Activated naive CD4-positive, alpha-beta T cell treated with Interleukin-2 at 50 U/mL for 16 hours (primary cell): ENCODE data around the gene TNFRSF17.
"Not testable (repeated sequence)": the region's sequence is repeated elsewhere in the genome, so short reads cannot be mapped to it uniquely, and the experiment has no call there.

Experiments used
- DNase-seq: peaks from one replicate; pipeline ENCODE4 v3.0.0-alpha.2; 2020

The TNFRSF17 gene

DNA sequence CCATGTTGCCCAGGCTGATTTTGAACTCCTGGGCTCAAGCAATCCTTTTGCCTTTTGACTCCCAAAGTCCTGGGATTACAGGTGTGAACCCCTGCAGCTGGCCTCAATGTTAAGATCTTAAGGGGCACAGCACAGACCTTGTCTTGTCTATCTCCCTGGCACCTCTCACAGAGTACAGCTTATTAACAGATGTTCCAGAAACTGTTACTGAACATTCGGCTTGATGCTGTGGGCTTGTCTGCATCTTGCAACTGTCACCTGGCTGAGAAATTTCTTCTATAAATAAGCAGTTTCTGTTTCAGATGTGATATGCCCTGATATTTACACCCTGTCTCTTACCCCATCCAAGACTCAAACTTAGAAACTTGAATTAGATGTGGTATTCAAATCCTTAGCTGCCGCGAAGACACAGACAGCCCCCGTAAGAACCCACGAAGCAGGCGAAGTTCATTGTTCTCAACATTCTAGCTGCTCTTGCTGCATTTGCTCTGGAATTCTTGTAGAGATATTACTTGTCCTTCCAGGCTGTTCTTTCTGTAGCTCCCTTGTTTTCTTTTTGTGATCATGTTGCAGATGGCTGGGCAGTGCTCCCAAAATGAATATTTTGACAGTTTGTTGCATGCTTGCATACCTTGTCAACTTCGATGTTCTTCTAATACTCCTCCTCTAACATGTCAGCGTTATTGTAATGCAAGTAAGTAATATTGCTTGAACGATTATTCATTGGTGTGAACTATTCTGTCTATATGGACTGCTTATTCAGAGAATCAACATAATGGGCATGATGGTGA is at the start of gene TNFRSF17:
TNFRSF17 (plus strand) TSS at position 450 of the 791 bp plus-strand sequence; CDS start at position 565, 115 bp downstream.
- no peak for DNase-seq

DNA sequence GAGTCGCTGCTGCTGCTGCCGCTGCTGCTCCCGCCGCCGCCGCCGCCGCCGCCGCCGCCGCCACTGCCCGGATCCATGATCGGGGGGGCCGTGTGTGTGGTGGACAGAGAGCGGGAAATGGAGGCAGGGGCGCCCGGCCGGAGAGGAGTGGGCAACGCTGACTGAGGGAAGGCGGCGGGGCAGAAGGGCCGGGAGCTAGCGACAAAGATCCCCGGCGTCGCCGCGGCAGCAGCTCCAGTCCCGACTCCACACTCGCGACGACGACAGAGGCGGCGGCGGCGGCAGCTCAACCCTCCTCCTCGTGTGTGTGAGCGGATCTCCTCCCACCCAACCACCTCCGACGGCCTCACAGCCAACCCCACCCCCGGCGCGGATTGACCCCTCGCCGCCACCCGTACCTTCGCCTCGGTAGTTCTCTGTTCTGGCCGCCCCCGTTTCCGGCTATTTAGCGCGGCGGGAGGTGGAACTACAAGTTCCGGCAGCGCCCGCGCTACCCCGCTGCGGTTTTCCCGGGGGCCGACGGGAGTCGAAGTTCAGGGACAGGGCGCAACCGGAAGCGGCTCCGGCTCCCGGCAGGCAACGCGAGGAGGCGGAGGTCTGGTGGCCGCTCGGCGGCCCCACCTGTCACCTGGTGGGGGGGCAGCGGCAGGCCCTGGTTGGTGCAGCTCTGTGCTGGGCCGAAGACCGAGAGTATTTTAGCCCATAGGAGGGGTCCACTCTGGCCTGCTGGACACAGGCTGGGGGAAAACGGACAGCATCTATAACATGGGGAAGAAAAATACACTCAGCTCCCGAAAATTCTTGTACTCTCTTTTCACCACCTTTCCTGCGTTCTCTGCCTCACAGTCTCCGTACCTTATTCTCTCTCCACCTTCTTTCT is 49.1 kb upstream of the TNFRSF17 start, which contains the start of gene GSPT1:
GSPT1 (minus strand) TSS at position 313 of the 880 bp plus-strand sequence; CDS start at position 77, 236 bp downstream.
- peak; percentile 99 for DNase-seq

DNA sequence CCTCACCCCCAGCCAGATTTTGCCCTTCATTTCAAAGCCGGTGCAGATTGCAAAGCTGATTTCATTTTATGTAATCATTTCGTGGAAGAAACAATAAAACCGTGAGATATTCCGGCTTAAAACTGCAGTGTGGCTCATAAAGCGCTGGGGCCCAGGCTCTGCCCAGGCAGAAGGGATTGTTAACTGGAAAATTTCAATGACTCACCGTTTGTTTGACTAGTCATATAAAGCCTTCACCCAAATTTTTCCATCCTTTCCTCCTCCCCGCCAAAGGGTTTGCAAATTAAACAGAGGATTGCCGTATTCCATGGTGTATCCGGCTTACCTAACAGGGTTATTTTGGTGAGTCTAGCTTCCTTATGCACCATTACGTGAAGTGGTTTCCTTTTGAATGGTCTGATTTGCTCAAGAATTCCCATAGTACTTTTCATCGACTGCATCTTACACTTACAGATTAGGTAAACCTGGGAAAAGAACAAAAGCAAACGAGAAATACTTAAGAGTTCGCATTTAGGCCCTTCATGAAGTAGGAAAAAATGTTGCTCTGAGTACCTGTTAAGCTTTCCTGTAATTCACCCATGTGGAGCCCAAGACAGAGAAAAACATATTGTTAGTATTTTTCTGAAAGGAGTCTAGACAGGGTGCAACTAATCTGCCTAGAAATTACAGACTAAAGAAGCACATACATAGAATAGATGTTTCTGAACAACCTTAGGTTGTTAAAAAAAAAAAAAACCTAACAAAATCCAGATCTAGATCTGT is 48.3 kb upstream of the TNFRSF17 start:
- no peak for DNase-seq

DNA sequence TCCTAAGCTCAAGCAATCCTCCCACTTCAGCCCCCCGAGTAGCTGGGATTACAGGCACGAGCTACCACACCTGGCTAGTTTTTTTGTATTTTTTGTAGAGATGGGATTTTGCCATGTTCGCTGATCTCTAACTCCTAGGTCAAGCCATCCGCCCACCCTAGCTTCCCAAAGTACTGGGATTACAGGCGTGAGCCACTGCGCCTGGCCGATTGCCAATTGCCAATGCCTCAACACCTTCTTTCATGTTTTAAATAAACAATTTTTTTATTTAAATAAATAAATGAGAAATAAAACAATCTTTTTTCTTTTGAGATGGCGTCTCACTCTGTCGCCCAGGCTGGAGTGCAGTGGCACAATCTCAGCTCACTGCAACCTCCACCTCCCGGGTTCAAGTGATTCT is 41.0 kb upstream of the TNFRSF17 start:
- DNase-seq: not testable (repeated sequence)

DNA sequence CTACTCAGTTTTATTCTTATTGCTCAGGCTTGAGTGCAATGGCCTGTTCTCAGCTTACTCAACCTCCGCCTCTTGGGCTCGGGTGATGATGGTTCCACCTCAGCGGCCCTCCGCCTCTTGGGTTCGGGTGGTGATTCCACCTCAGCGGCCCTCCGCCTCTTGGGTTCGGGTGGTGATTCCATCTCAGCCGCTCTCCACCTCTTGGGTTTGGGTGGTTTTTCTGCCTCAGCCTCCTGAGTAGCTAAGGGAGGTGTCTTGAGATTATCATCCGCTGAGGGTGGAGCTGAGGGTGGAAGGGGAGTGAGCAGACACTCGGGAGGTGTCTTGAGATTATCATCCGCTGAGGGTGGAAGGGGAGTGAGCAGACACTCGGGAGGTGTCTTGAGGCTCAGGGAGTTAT is 37.7 kb upstream of the TNFRSF17 start:
- DNase-seq: not testable (repeated sequence)

DNA sequence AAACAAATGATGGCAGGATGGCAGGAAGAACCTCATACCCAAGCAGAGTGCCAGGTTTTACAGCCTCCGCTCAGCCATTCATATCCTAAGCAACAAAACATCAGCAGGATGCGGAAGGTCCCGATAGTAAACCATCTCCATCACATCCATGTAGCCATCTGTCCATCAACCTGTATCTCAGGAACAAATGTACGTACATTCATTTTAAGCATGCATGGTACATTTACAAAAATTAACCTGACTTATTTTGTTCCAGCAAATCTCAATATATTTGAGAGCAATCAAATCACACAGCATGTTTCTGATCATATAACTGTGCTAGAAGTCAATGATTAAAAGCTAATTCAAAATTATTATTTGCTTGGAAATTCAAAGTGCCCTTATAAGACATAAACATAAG is 23.1 kb upstream of the TNFRSF17 start, which contains the start of gene NPIPB2:
NPIPB2 (minus strand) TSS at position 101 of the 400 bp plus-strand sequence; CDS start at position 101, 0 bp downstream.
- not testable (repeated sequence) for DNase-seq

DNA sequence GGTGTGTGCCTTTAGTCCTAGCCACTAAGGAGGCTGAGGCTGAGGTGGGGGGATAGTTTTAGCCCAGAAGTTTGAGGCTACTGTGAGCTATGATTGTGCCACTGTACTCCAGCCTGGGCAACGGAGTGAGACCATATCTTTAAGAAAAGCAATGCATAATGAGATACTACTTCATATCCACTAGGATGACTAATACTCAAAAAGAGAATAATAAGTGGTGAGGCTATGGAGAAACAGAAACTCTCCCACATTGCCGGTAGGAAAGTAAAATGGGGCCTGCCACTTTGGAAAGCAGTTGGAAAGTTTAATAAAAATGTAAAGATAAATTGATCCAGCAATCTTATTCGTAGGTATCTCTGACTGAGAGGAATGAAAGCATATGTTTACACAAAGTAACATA is 18.6 kb upstream of the TNFRSF17 start:
- no peak for DNase-seq

DNA sequence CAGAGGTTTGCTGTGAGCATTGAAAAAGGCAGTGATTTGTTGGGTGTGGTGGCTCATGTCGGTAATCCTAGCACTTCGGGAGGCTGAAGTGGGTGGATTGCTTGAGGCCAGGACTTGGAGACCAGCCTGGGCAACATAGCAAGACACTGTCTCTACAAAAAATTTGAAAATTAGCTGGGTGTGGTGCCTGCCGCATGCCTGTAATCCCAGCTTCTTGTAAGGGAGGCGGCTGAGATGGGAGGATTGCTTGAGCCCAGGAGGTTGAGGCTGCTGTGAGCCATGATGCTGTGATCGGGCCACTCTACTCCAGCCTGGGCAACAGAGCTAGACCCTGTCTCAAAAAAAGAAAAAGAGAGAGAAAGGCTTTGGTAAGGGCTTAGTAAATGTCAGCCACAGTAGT is 16.2 kb upstream of the TNFRSF17 start:
- no peak for DNase-seq

DNA sequence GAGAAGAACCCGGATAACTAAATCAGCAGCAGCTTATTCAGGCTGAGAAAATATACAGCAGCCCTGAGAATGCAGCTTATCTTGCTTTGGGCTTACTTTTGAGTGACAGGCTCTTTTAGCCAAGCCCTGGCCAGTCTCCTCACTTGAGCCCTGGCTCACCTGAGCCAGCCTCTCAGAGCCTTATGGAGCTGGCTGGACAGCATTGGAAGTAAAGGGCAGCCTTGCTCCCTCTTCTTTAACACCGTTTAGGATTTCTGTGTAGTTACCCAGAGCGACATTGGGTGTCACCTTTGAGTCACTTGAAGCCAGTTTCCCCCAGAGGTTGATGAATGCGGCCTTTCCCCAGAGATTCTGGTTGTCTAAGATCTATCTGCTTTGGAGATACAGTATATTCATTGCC is 15.5 kb upstream of the TNFRSF17 start:
- no peak for DNase-seq

DNA sequence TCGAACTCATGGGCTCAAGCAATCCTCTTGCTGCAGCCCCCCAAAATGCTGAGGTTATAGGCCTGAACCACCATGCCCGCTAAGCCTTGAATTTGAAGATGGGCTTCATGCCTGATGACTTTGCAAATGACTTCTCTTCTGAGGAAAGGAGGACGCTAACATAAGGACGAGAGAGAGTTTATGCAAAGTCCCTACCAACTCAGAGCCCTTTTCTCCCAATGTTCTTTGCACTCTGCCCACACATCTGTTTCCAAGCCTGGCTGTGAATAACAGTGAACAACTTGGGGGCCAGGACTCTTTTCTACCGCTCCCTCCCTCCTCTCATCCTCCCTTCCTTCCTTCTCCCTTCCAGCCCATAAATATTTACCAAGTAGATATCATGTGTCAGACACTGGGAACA is 14.6 kb upstream of the TNFRSF17 start:
- DNase-seq: no peak

DNA sequence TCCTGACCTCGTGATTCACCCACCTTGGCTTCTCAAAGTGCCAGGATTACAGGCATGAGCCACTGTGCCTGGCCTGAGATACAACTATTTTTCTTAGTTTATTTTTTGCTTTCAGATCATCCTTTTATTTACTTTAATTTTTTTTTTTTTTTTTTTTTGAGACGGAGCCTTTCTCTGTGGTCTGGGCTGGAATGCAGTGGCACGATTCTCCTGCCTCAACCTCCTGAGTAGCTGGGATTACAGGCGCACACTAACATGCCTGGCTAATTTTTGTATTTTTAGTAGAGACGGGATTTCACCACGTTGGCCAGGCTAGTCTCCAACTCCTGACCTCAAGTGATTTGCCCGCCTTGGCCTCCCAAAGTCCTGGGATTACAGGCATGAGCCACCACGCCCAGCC is 11.4 kb upstream of the TNFRSF17 start:
- not testable (repeated sequence) for DNase-seq

DNA sequence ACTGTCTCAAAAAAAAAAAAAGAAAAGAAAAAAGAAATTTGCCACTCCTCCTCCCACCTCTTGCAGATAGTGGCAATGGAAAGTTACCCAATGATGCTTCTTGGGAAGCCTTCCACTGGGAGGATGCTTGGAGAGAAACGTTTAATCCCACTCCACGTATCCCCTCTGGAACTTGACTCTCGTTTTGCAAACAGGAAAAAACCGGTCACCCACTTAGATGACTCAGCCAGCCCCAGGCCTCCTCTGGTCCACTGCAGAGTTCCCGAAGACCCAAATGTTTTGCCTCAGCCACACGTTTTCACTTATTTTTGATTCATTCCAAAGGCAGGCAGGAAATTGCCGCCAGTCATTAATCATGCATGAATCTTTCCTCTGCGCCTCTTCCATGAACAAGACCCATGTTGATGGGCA is 9.3 kb upstream of the TNFRSF17 start:
- no peak for DNase-seq

DNA sequence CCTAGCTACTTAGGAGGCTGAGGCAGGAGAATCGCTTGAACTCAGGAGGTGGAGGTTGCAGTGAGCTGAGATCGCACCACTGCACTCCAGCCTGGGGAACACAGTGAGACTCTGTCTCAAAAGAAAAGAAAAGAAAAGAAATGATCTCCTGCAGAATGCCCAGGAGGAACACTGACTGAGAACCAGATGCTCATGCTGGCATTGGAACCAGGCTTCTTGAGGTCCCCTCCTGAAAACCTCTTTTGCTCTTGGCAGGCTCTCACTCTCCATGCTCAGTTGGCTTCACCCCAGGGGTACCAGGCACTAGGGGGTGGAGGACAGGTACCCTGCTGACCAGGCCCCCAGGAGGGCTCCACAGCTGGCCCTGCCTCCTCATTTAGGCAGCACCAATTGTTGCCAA is 8.5 kb upstream of the TNFRSF17 start:
- no peak for DNase-seq

DNA sequence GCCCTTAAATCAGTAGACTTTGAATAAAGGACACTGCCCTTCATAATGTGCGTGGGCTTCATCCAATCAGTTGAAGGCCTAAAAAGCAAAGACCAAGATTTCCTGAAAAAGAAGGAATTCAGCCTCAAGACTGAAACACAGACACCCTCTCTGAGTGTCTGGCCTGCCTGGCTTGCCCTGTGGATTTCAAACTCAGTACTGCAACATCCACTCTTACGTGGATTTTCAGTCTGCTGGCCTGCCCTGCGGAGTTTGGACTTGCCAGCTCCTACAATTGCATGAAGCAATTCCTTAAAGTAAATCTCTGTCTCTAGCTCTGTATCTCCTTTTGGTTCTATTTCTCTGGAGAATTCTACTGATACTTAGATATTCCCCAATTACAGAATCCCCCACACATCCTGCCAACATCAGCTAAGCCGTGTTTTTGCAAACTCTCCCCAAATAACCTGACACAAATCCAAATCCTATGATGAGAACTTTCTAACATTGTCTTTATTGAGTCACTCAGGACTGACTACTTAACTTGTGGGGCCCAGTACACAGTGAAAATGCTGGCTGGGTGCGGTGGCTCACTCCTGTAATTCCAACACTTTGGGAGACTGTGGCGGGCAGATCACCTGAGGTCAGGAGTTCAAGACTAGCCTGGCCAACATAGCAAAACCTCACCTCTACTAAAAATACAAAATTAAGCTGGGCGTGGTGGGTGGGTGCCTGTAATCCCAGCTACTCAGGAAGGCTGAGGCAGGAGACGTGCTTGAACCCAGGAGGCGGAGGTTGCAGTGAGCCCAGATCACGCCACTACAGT is 7.2 kb upstream of the TNFRSF17 start:
- DNase-seq: no peak

DNA sequence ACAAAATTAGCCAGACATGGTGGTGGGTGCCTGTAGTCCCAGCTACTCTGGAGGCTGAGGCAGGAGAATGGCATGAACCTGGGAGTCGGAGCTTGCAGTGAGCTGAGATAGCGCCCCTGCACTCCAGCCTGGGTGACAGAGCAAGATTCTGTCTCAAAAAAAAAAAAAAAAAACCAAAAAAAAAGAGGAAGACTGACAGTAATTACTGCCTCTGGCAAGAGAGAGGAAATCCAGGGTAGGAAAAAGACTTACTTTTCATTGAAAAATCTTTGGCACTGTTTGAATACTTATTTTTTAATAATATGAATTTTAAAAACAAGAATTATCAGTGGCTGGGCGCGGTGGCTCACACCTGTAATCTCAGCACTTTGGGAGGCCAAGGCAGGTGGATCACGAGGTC is 2.6 kb upstream of the TNFRSF17 start:
- not testable (repeated sequence) for DNase-seq

DNA sequence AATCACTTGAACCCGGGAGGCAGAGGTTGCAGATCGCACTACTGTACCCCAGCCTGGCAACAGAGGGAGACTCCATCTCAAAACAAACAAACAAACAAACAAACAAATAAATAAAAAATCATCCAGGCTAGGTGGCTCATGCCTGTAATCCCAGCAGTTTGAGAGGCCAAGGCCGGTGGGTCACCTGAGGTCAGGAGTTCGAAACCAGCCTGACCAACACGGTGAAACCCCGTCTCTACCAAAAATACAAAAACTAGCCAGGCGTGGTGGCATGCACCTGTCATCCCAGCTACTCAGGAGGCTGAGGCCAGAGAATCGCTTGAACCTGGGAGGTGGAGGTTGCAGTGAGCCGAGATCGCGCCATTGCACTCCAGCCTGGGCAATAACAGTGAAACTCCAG is 2.0 kb upstream of the TNFRSF17 start:
- DNase-seq: not testable (repeated sequence)

DNA sequence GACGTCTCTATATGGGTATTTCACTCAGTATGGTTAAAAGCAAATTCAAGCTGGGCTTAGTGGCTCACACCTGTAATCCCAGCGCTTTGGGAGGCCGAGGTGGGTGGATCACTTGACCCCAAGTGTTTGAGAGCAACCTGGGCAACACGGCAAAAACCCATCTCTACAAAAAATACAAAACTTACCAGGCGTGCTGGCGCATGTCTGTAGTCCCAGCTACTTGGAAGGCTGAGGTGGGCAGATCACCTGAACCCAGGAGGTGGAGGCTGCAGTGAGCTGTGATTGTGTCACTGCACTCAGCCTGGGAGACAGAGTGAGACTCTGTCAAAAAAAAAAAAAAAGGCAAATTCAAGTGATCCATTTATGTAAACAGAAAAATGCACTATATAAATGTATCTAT is 1.3 kb upstream of the TNFRSF17 start:
- DNase-seq: no peak

DNA sequence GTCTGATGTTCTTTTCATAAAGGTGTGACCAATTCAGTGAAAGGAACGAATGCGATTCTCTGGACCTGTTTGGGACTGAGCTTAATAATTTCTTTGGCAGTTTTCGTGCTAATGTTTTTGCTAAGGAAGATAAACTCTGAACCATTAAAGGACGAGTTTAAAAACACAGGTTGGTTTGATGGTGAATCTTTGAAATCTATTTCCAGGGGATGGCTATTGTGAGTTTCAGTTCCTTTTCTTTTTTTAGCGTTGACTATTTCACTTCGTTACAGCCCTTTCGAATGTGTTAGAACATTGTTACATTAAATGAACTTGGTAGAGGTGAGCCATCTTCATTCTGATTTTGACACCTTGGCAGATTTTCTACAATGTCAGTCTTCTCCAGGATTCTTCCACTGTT is 1.2 kb downstream of the TNFRSF17 start:
- no peak for DNase-seq

DNA sequence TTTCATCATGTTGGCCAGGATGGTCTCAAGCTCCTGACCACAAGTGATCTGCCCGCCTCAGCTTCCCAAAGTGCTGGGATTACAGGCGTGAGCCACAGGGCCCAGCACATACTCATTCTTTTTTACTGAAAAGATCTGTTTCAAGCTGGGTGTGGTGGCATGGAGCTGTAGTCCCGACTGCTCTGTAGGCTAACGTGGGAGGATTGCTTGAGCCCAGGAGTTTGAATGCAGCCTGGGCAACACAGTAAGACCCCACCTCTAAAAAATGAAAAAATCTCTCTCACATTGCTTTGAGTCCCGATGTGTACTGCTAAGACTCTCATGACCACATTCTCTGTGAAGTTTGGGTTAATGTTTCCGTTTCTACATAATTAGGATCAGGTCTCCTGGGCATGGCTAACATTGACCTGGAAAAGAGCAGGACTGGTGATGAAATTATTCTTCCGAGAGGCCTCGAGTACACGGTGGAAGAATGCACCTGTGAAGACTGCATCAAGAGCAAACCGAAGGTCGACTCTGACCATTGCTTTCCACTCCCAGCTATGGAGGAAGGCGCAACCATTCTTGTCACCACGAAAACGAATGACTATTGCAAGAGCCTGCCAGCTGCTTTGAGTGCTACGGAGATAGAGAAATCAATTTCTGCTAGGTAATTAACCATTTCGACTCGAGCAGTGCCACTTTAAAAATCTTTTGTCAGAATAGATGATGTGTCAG is 2.3 kb downstream of the TNFRSF17 start:
- DNase-seq: no peak

DNA sequence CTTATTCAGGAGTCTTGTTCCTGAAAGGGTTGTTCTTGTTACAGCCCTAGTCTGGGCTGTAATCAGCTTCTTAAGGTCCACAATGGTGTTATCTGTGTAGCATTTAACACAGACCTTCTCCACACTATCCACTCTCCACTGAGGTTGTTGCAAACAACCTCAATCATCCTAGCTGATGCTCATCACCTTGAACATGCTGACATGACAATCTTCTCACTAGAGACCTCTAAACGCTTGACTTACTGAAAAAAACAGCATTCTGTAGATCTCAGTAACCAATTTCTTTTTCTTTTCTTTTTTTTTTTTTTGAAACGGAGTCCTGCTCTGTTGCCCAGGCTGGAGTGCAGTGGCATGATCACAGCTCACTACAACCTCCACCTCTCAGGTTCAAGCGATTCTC is 3.6 kb downstream of the TNFRSF17 start:
- no peak for DNase-seq

DNA sequence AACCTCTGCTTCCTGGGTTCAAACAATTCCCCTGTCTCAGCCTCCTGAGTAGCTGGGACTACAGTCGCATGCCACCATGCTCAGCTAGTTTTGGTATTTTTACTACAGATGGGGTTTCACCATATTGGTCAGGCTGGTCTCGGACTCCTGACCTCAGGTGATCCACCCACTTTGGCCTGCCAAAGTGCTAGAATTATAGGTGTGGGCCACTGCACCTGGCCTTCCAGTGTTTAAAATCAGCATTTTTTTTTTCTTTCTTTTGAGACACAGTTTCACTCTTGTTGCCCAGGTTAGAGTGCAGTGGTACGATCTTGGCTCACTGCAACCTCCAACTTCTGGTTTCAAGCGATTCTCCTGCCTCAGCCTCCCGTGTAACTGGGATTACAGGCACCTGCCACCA is 5.3 kb downstream of the TNFRSF17 start:
- DNase-seq: not testable (repeated sequence)
